Memory B cell (primary cell): Measurements from ENCODE around the gene MRPL44.
"Not testable (repeated sequence)": the region's sequence is repeated elsewhere in the genome, so short reads cannot be mapped to it uniquely, and the experiment has no call there.

ENCODE experiments used
- ATAC-seq: fragments of 150-1000 bp; cut with Tn5 transposase; 2 replicates; pipeline ENCODE4 v1.10.0; 2021; ENCODE audit warnings: low read depth, mild to moderate bottlenecking, moderate library complexity
- DNase-seq, 2 donors: peaks; one replicate each; pipeline ENCODE4 v3.0.0; 2022; ENCODE audit warnings: low spot score in 2 of 2
- H3K27ac Mint-ChIP-seq: one replicate; pipeline ENCODE4 v1.8.0; 2022; ENCODE audit warnings: mild to moderate bottlenecking, moderate library complexity, mixed read lengths
- H3K27me3 Mint-ChIP-seq: one replicate; pipeline ENCODE4 v1.8.0; 2022; ENCODE audit warnings: mixed read lengths
- H3K36me3 Mint-ChIP-seq: one replicate; pipeline ENCODE4 v1.8.0; 2022; ENCODE audit warnings: mild to moderate bottlenecking, mixed read lengths
- H3K4me1 Mint-ChIP-seq: one replicate; pipeline ENCODE4 v1.8.0; 2022; ENCODE audit warnings: mixed read lengths
- H3K4me3 Mint-ChIP-seq: one replicate; pipeline ENCODE4 v1.8.0; 2022; ENCODE audit warnings: mild to moderate bottlenecking, moderate library complexity, mixed read lengths
- H3K9me3 Mint-ChIP-seq: one replicate; pipeline ENCODE4 v1.8.0; 2022; ENCODE audit warnings: mixed read lengths

The MRPL44 gene

DNA sequence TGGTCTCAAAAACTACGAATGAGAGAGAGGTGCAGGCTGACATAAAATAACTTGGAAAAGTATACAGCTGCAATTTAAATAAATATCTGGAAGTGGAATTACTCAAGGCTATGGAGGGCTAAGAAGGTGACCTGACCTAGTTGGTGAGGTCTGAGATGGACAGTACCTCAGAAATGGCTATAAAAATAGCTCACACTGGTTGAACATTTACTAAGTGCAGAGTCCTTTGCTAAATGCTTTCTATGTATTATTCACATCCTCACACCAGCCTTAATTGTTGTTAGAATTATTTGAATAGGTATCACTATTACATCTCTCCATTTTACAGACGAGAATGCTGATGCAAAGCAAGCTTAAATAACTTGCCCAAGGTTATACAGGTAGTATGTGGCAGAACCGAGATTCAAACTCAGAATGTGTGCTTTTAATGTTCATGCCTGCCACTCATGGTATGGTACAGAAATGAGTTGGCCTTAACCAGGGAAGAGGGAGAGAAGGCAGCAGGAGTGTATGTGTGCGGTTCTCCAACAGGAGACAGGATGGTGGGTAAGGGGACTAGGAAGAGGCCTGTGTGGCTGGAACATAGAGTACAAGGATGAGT lies 37.4 kb downstream of the MRPL44 start:
- H3K27me3 Mint-ChIP-seq: peaks cover 2% of the 10 kb centered on the region
- H3K4me3 Mint-ChIP-seq: no peak overlapping the region
- DNase-seq (no peak), ATAC-seq (no peak)
- no peaks in the 10 kb centered on the region for H3K36me3 Mint-ChIP-seq
- H3K9me3 Mint-ChIP-seq: no peaks in the 10 kb centered on the region
- H3K4me1 Mint-ChIP-seq: no peaks in the 10 kb centered on the region
- H3K27ac Mint-ChIP-seq: no peak overlapping the region

DNA sequence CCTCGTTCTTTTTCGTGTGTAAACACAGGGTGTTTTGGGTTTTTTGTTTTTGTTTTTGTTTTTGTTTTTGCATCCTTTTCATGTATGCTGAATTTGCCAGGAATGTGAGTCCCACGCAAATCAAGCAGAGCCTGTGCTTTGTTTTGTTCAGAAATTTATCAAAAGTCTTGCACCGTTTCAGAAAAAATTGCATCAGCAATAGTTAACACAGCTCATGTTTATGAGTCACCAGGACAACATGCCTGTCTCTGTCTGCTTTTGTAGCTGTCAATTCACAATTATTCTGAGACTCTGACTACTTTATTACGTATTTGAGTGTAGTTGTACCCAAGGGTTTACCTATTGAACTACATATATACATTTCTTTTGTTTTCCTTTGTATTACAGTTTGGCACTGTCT lies 38.3 kb downstream of the MRPL44 start:
- Mint-ChIP-seq H3K36me3 (no peaks in the 10 kb centered on the region), H3K9me3 (no peaks in the 10 kb centered on the region), H3K4me3 (no peak overlapping the region), H3K4me1 (no peaks in the 10 kb centered on the region), H3K27me3 (peaks cover 2% of the 10 kb centered on the region), H3K27ac (no peak overlapping the region)
- no peak for DNase-seq
- no peak for ATAC-seq

DNA sequence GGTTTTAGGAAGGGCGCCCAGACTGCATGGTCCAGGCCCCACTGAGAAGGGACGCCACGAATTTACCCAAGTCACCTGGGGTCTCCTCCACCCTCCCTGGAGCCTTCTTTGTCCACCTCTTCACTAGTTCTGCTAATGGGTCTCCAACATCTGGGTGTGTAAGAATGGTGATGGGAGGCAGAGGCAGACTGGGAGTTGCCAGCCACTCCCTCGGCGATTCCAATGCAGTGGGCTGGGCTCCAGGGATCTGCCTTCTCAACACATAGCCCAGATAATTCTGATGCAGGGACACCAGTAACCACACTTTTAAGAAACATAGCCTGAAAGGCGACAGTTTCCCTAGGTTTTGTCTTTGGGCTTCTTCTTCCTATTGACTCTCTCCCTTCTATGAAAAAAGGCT lies 39.1 kb downstream of the MRPL44 start:
- Mint-ChIP-seq H3K36me3 (no peaks in the 10 kb centered on the region), H3K27me3 (peaks cover 2% of the 10 kb centered on the region), H3K9me3 (no peaks in the 10 kb centered on the region), H3K4me3 (no peak overlapping the region), H3K27ac (no peak overlapping the region), H3K4me1 (no peaks in the 10 kb centered on the region)
- no peak for DNase-seq
- no peak for ATAC-seq

DNA sequence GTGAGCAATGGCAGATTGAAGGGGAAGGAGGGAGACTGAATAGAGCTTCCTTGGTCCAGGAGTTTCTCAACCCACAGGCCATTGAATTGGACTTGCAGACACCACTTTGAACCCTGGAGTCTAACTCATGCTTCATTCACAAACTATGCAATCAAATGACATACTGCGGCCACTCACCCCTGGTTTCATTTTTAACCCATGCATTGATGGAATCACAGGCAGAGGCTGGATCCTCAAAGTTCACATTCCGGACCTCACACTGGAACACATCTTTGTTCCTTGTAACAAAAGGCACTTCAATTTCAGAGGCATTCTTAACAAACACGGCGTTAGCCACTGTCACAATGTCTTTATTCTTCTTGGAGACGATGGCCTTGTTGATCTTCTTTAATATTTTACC lies 40.7 kb downstream of the MRPL44 start:
- Mint-ChIP-seq H3K4me1 (no peaks in the 10 kb centered on the region), H3K27ac (no peak overlapping the region), H3K36me3 (no peaks in the 10 kb centered on the region), H3K9me3 (no peaks in the 10 kb centered on the region), H3K27me3 (peaks cover 3% of the 10 kb centered on the region), H3K4me3 (no peak overlapping the region)
- ATAC-seq (no peak), DNase-seq (no peak)

DNA sequence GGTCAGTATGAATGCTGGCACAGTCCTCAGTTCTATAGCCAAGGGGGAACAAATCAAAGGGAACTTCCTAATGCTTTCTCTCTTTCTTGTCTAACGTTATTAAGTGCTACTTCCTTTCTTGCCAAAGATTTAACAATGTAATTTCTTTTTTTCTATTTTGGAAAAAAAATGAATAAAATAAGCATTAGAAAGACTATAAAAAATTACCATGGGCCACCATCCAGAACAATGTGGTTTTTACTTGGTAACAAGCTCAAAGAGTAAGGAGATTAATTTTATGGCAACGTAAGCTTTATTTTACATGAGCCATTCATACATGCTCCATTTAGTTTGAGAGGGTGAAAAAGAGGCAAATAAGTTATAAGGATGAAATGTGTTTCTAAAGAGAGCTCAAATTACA lies 41.7 kb downstream of the MRPL44 start:
- Mint-ChIP-seq H3K36me3 (no peaks in the 10 kb centered on the region), H3K9me3 (no peaks in the 10 kb centered on the region), H3K27ac (no peak overlapping the region), H3K4me3 (no peak overlapping the region), H3K4me1 (no peaks in the 10 kb centered on the region), H3K27me3 (peaks cover 3% of the 10 kb centered on the region)
- no peak for ATAC-seq
- no peak for DNase-seq

DNA sequence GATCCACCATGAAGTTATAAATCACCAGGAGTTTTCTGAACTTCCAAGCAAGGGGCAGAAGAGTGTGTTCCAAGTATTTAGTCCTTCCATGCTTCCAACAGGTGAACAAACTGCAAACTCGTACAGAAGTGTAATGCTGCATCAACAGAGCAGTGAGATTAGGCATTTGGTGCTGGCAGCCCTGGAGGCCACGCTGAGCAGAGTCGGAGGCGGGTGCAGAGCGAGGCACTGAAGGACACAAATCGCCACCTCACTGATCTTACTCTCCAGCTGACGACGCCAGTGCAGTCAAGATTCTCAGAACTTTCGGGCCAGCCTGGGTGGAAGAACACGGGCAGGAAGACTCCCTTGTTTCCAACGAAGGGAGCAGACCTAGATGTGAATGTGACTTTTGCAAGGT lies 42.6 kb downstream of the MRPL44 start:
- Mint-ChIP-seq H3K27me3 (peaks cover 3% of the 10 kb centered on the region), H3K9me3 (no peaks in the 10 kb centered on the region), H3K36me3 (no peaks in the 10 kb centered on the region), H3K27ac (no peak overlapping the region), H3K4me3 (no peak overlapping the region), H3K4me1 (no peaks in the 10 kb centered on the region)
- ATAC-seq (no peak), DNase-seq (no peak)

DNA sequence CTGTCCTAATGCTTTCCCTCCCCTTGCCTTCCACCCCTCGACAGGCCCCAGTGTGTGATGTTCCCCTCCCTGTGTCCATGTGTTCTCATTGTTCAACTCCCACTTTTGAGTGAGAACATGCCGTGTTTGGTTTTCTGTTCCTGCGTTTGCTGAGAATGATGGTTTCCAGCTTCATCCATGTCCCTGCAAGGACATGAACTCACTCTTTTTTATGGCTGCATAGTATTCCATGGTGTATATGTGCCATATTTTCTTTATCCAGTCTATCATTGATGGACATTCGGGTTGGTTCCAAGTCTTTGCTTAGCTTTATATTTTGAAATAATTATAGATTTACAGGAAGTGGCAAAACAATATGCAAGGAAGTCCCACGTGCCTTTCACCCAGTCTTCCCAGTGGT lies 43.4 kb downstream of the MRPL44 start:
- not testable (repeated sequence) for H3K27me3 Mint-ChIP-seq, ATAC-seq, H3K4me1 Mint-ChIP-seq, H3K4me3 Mint-ChIP-seq, H3K27ac Mint-ChIP-seq, DNase-seq, H3K9me3 Mint-ChIP-seq, H3K36me3 Mint-ChIP-seq

DNA sequence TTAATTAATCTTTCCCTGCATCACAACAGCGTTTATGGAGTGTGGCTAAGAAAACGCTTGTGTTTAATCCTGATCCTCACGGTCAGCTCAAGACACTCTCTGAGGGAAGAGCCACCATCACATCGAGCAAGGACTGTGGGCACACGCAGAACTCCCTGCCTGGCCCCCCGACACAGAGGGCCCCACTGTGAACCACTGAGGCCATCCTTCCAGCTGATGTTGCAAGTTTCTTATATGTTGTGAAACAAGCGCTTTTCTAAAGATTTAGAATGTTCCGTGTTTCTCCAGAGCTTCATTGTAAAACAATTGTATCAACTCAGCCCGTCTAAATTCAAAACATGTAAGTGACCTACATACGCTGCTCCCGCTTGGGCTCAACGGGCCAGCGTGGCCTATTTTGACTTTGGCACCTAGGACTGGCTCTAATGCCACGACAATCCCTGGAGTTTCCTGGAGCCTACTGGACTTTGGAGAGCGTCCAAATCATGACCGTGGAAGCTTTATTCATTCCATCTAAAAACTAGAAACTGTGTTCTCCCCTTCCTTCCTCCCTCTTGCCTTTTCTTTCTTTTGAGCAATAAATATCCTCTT lies 46.9 kb downstream of the MRPL44 start:
- no peaks in the 10 kb centered on the region for H3K4me1 Mint-ChIP-seq
- H3K27me3 Mint-ChIP-seq: peaks cover 2% of the 10 kb centered on the region
- ATAC-seq: no peak
- H3K36me3 Mint-ChIP-seq: no peaks in the 10 kb centered on the region
- DNase-seq: no peak
- H3K9me3 Mint-ChIP-seq: no peaks in the 10 kb centered on the region
- H3K27ac Mint-ChIP-seq: no peak overlapping the region
- H3K4me3 Mint-ChIP-seq: no peak overlapping the region

DNA sequence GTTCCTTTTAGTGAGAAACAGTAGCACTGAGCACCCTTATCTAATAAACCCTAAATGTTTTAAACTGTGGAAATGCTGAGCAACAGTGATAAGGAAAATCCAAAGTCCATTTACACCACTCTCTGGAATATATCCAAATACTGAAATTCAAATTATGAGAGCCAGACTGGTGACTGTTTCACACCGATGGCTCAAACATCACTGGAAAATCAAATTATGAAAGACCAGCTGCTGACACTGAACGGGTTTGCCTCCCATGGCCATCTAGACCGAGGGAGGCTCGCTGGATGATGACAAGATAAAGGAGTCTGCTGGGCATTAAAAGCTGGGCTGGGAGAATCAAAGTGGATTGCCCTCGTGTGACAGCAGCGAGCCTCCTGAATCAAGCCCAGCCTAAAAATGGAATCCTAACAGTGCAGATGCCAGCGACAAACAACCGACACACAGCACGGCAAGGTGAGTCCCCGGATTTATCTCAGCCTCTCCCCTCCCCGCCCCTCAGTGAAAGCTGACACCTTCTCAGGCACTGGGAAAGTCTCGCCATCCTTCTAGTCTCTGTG lies 51.5 kb downstream of the MRPL44 start:
- Mint-ChIP-seq H3K9me3 (no peaks in the 10 kb centered on the region), H3K36me3 (no peaks in the 10 kb centered on the region), H3K27ac (no peak overlapping the region), H3K4me3 (no peak overlapping the region), H3K4me1 (no peaks in the 10 kb centered on the region), H3K27me3 (no peaks in the 10 kb centered on the region)
- ATAC-seq (no peak), DNase-seq (no peak)

DNA sequence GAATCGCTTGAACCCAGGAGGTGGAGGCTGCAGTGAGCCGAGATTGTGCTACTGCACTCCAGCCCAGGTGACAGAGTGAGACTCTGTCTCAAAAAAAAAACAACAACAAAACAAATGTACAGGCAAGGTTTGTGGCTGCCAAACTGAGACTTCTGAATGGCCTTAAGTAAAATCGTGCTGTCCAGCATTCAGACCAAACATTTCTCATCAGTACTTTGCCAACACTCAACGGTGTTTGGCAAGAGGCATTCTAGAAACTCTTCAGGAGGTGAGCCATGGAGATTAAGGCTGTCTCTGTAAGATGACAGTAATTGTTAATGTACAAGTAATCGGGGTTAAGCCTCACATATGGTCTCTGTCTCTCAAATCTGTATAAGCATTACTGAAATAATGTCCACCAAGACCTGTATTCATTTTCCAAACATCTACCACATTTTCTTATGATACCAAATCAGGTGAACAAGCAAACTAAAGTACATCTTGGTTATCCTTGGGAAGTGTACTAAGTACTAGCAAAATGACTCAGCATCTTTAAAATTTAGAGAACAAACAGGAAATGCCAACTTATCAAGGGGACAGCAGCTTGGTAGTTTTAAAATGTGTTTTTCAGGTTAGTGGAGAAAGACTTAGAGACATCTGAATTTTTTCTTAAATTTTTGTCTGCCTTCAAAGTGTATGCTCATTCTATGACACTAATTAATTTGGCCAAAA lies 52.5 kb downstream of the MRPL44 start:
- H3K4me1 Mint-ChIP-seq: no peaks in the 10 kb centered on the region
- ATAC-seq (no peak), DNase-seq (no peak)
- no peak overlapping the region for H3K27ac Mint-ChIP-seq
- no peaks in the 10 kb centered on the region for H3K36me3 Mint-ChIP-seq
- H3K9me3 Mint-ChIP-seq: no peaks in the 10 kb centered on the region
- H3K4me3 Mint-ChIP-seq: no peak overlapping the region
- H3K27me3 Mint-ChIP-seq: no peaks in the 10 kb centered on the region

DNA sequence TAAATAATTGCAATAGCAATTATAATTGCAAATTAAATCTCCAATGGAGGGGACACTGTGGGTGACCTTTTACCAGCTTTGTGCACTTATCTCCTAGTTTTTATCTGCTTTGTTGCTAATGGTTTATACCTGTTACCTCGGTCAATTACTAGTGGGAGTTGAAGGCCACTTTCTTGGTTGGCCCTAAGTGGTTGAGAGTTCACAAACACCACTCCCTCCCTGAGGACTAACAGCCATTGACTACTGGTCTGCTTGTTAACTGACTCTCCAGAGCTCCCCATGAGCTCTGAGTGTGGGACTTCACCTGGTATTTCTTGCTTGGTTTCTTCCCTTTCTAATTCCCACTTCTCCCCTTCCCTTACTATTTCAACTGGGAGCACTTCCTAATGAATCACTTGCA lies 54.6 kb downstream of the MRPL44 start:
- Mint-ChIP-seq H3K4me1 (peaks cover 4% of the 10 kb centered on the region), H3K27ac (no peak overlapping the region), H3K4me3 (no peak overlapping the region), H3K27me3 (no peaks in the 10 kb centered on the region), H3K36me3 (no peaks in the 10 kb centered on the region), H3K9me3 (no peaks in the 10 kb centered on the region)
- no peak for DNase-seq
- no peak for ATAC-seq

DNA sequence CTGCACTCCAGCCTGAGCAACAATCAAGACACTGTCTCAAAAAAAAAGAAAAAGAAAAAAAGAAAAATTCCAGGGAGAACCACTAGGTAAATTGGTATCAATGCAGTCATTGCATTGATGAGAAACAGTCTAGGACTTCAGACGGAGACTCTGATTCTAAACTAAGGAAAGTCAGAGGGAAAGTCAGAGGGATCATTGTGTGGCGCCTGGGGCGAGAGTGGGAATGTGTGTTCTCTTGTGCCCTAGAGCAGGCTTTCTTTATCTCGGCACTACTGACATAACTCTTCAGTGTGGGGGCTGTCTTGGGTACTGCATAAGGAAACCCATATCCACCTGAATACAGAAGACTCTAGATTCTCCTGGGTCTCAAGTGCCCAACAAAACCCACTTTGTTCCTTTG lies 57.1 kb downstream of the MRPL44 start:
- no peaks in the 10 kb centered on the region for H3K9me3 Mint-ChIP-seq
- H3K4me3 Mint-ChIP-seq: no peak overlapping the region
- H3K27me3 Mint-ChIP-seq: peaks cover under 1% of the 10 kb centered on the region
- ATAC-seq (no peak), DNase-seq (no peak)
- H3K4me1 Mint-ChIP-seq: peaks cover 4% of the 10 kb centered on the region
- no peak overlapping the region for H3K27ac Mint-ChIP-seq
- H3K36me3 Mint-ChIP-seq: no peaks in the 10 kb centered on the region

DNA sequence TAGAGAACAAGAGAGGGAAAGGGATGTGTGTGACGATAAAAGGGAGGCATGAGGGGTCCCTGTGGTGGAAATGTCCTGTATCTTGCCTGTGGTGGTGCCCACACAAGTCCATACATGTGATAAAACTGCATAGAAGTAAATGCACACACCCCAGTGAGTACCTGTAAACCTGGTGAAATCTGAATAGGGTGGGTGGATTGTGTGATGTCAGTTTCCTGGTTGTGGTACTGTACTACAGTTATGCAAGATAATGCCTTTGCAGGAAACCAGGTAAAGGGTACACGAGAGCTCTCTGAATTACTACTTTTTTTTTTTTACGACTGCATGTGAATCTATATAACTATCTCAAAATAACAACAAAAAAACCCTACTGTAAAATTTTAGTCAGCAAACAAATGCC lies 59.7 kb downstream of the MRPL44 start:
- no peak overlapping the region for H3K4me3 Mint-ChIP-seq
- H3K4me1 Mint-ChIP-seq: peaks cover 9% of the 10 kb centered on the region
- H3K27ac Mint-ChIP-seq: no peak overlapping the region
- DNase-seq (no peak), ATAC-seq (no peak)
- H3K36me3 Mint-ChIP-seq: no peaks in the 10 kb centered on the region
- H3K9me3 Mint-ChIP-seq: no peaks in the 10 kb centered on the region
- H3K27me3 Mint-ChIP-seq: peaks cover 1% of the 10 kb centered on the region
